GM19238 (cell line): ENCODE measurements around the gene TMEM14C.
"Not testable (repeated sequence)": the region's sequence is repeated elsewhere in the genome, so short reads cannot be mapped to it uniquely, and the experiment has no call there.

Source experiments
- DNase-seq: peaks from one replicate; pipeline ENCODE4 v3.0.0; 2011; ENCODE audit warnings: low spot score; ENCODE audit not compliant: insufficient read length

TMEM14C gene

DNA sequence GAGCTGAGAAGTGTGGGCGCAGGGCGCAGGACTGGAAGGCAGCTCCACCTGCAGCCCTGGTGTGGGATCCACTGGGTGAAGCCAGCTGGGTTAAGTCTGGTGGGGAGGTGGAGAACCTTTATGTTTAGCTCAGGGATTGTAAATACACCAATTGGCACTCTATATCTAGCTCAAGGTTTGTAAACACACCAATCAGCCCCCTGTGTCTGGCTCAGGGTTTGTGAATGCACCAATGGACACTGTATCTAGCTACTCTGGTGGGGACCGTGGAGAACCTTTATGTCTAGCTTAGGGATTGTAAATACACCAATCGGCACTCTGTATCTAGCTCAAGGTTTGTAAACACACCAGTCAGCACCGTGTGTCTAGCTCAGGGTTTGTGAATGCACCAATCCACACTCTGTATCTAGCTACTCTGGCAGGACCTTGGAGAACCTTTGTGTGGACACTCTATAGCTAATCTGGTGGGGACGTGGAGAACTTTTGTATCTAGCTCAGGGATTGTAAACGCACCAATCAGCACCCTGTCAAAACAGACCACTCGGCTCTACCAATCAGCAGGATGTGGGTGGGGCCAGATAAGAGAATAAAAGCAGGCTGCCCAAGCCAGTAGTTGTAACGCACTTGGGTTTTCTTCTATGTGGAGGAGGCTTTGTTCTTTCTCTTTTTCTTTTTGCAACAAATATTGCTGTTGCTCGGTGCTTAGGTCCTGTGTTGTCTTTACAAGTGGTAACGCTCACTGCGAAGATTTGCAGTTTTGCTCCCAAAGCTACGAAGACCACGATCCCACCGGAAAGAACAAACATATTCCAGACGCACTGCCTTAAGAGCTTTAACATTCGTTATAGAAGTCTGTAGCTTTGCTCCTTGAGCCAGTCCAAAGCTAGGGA, 1.7 kb upstream of the TMEM14C start:
- not testable (repeated sequence) for DNase-seq

DNA sequence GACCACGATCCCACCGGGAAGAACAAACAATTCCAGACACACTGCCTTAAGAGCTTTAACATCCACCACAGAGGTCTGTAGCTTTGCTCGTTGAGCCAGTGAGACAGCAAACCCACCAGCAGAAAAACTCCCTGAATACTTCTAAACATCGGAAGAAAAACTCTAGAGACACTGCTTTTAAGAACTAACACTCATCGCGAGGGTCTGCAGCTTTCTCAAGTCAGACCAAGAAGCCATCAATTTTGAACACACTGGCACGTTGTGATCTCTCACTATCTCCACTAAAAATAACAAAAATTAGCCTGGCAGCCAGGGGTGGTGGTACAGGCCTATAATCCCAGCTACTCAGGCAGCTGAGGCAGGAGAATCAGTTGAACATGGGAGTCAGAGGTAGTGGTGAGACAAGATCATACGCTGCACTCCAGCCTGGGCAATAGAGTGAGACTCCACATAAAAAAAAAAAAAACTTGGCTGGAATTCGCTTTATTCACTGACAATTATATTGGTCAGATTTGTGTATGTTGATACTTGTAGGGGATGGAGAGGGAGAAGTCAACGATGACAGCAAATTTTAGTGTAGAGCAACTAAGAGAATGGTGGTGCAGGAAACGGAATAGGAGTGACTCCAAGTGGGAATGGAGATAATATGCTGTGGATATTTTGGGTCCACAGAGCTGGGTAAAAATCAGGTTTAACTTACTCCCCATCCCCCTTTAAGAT, 860 bp upstream of the TMEM14C start:
- no peak for DNase-seq

DNA sequence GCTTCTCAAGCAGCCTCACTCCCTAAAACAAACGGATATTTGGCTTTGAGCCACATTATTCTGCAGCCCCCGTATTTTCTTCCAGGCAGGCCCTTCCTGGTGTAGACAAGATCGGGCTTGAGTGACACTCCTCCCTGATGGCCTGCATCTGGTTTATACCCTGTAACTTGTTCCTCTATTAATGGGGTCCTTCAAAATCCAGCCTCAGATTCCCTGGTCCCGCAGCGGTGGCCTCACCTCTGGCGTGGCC, 375 bp upstream of the TMEM14C start:
- DNase-seq = no peak

DNA sequence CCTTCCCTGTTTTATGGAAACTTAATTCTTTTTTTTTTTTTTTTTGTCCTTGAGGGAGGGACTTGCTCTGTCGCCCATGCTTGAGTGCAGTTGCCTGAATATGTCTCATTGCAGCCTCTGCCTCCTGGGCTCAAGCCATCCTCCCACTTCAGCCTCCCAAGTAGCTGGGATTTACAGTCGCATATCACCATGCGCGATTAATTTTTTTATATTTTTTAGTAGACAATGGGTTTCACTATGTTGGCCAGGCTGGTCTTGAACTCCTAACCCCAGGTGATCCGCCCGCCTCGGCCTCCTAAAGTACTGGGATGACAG, 654 bp downstream of the TMEM14C start:
- DNase-seq = no peak

DNA sequence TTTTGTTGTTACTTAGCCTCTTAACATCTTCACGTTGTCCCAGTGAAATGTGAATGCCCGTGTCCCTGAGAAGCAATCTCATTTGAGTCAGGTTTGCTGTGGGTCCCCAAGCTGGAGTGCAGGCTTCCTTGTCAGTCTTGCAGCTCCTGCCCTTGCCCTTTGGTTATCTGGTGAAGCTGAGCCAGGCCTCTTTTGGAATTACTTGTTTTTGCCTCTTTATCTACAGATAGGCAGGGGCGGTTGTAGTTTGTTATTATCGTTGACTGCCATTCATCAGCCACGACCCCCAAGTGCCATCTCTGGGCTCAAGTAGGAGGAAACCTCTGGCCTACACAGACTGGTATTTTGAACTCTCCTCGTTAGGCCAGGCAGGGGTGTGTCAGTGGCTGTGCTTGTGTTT, 2.2 kb downstream of the TMEM14C start:
- DNase-seq = no peak

DNA sequence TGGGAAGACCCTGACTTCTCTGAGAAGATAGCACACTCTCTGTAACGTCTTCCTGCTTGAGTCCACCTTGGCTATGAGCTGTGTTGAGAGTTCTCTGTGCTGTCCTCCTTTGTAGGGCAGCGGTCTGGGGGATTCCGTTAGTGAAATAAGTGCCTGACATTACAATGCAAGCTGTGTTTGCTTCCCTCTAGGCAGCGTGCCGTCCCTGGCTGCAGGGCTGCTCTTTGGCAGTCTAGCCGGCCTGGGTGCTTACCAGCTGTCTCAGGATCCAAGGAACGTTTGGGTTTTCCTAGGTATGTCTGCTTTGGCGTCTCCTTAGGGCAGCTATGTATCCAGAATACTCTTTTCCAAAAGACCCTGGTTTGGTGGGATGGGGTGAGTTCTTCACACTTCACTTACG, 2.8 kb downstream of the TMEM14C start:
- no peak for DNase-seq

DNA sequence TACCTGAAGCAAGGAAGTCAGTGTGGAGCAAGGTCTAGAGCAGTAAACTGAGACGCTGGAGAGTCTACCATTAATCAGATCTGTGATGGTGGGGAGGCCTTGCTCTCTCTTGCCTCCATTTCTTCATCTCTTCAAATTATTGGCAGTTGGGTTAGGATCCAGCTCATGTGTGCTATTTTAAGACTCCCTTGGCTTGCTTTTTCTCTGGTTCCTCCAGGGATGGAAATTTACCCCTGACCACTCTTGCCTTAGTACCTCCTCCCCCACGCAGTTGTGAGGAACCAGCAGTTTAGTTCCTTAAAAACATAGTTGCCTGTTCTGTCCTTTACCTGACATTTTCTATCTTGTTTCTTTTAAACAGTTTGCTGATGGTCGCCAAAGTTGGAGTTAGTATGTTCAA, 7.4 kb downstream of the TMEM14C start:
- DNase-seq = no peak

DNA sequence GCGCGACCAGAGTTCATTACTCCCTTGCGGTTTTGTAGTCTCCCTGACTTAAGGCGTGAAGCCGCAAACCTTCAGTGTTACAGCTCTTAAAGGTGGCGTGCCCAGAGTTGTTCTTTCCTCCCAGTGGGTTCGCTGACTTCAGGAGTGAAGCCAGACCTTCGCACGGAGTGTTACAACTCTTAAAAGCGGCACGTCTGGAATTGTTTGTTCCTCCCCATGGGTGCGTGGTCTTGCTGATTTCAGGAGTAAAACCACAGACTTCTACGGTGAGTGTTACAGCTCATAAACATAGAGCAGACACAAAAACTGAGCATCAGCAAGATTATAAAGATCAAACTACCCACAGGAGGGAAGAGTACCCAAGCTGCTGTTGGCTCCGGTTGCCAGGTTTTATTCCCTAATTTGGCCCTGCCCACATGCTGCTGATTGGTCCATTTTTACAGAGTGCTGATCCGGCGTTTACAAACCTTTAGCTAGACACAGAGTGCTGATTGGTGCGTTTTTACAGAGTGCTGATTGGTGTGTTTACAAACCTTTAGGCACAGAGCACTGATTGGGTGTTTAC, 10.4 kb downstream of the TMEM14C start:
- DNase-seq = no peak

DNA sequence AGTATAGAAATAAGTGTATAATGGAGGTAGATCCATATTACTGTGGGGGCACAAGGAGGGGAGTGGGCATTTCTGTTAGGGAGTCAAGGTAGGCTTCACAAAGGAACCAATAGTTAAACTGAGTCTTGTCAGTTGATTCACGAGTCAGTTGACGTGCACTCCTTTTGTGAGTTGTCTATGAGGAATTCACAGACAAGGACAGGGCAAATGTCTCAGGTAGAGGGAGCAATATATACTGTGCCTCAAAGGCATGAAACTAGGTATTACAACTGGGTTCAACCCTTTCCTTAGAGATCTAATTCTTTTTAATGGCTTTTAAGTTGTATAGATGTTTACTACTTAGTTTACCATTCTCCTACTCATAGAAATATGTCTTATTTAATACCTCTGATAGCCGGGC, 11.0 kb downstream of the TMEM14C start:
- no peak for DNase-seq

DNA sequence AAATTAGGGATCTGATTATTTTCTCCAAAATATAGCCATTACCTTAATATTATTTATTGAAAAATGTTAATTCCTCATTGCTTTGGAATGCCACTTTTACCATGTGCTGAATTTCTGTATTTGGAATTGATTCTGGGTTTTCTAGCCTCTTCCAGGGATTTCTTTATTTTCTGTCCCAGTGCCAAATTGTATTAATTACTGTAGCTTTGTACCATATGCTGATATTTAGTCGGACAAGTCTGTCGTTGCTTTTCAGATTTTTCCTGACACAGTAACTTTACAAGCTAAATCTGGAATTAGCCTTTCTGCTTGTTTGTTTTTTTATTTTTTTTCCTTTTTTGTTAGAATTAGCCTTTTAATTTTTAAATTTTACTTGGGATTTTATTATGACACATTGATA, 13.9 kb downstream of the TMEM14C start:
- DNase-seq = no peak

DNA sequence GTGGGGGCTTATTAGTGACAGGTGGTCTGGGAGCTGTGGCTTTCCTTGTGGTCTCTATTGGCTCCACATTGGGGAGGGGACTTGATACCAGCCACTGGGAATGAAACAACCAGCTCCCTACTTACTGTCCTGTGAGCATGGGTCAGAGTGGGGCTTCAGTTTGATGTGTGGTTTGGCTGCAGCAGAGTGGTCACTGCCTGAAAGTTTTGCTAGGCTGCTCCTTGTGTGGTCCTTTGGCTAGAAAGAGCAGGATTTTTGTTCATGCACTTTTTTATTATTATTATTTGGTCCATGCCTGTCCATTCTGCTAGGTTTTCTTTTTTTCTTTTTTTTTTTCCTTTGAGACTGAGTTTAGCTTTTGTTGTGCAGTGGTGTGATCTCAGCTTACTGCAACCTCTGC, 17.2 kb downstream of the TMEM14C start:
- no peak for DNase-seq

DNA sequence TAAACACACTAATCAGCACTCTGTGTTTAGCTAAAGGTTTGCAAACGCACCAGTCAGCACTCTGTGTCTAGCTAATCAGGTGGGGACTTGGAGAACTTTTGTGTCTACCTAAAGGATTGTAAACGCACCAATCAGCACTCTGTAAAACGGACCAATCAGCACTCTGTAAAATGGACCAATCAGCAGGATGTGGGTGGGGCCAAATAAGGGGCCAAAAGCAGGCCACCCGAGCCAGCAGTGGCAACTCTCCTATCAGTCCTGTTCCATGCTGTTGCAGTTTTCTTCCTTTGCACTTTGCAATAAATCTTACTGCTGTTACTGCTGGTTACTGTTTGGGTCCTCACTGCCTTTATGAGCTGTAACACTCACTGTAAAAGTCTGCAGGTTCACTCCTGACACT, 18.8 kb downstream of the TMEM14C start:
- DNase-seq = not testable (repeated sequence)

DNA sequence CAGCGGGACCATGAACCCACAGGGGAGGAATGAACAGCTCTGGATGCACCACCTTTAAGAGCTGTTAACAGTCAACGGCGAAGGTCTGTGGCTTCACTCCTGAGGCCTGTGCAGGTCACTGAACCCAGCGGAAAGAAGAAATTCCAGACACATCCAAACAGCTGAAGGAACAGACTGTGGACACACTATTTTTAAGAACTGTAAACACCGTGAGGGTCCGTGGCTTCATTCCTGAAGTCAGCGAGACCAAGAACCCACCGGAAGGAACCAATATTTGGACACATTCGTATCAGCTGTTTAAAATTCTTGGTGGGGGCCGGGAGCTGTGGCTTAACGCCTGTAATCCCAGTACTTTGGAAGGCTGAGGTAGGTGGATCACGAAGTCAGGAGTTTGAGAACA, 19.4 kb downstream of the TMEM14C start:
- no peak for DNase-seq

DNA sequence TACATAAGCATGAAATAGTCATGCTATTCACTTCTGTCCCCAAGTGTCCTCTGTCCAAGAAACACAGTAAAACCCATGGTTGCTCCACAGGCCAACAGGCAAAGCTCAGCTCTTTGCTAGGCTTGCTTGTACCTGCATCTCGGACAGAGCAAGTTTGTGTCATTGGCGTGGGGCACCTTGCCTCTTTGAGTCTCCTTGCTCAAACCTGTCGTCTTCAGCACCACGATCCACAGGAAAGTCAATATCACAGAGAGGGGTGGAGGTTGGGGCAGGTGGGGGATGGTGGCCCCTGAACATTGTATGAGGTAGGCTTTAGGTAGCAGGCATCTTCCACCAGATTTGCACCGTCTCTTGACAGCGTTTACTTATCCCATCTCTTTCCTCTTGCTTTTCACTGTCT, 20.6 kb downstream of the TMEM14C start:
- DNase-seq = no peak

DNA sequence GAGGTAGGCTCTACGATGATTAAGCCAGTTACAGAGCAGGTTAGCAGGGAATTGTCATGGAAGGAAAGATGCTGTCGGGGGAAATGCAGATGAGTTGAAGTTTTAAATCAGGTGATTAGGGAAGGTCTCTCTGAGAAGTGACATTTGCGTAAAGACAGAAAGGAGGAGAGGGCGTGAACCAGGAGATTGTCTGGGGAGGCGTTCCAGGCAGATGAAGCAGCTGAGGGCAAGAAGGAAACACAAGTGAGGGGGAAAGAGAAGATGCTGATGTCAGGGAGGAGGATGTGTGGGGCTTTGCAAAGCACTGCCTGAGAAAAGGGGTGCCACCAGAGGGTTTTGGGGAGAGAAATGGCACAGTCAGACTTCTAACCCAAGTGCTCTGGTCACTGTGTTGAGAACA, 22.2 kb downstream of the TMEM14C start:
- no peak for DNase-seq

DNA sequence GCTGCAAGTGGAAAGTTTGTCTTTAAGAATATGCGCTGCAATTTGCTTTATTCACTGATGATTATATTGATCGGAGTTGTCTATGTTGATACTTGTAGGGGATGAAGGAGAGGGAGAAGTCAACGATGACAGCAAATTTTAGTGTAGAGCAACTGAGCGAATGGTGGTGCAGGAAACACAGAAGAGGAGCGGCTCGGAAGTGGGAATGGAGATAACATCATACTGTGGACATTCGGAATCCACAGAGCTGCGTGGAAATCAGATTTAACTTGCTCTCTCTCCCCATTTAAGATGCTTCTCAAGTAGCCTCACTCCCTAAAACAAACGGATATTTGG, 24.0 kb downstream of the TMEM14C start:
- DNase-seq = no peak

DNA sequence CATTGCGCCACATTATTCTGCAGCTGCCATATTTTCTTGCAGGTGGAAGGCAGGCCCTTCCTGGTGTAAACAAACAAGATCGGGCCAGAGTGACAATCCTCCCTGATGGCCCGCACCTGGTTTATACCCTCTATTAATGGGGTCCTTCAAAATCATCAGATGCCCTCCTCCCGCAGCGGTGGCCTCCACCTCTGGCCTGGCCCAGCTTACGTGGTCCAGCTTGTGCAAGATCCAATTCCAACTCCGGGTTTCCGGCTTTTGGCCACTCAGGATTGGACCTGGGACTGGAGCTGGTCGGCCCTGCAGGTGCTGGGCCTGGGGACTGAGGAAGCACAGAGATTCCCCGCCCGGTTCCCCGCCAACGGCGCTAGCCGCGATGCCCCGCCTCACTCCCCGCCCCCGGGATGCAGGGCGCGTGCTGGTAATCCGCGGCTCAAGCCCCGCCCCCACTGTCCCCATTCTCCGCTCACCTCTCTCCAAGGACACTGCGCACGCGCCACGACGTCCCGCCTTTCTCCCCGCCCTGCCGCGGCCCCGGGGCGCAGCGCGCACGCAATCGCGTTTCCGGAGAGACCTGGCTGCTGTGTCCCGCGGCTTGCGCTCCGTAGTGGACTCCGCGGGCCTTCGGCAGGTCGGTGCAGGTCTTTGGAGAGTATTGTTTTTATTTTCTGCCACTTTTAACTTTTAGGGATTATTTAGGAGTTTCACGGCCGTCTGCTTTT, 24.5 kb downstream of the TMEM14C start, which contains the start of gene TMEM14B:
TSS of gene TMEM14B (plus strand) at position 555 of the 722 bp plus-strand sequence. CDS start 1,441 bp downstream, outside the sequence.
- peak; percentile 96 for DNase-seq

DNA sequence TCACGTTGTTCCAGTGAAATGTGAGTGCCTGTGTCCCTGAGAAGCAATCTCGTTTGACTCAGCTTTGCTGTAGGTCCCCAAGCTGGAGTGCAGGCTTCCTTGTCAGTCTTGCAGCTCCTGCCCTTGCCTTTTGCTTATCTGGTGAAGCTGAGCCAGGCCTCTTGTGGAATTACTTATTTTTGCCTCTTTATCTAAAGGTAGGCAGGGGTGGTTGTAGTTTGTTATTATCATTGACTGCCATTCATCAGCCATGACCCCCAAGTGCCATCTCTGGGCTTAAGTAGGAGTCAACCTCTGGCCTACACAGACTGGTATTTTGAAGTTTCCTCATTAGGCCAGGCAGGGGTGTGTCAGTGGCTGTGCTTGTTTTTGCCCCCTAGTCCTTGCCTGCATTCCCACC, 26.9 kb downstream of the TMEM14C start:
- DNase-seq = no peak

DNA sequence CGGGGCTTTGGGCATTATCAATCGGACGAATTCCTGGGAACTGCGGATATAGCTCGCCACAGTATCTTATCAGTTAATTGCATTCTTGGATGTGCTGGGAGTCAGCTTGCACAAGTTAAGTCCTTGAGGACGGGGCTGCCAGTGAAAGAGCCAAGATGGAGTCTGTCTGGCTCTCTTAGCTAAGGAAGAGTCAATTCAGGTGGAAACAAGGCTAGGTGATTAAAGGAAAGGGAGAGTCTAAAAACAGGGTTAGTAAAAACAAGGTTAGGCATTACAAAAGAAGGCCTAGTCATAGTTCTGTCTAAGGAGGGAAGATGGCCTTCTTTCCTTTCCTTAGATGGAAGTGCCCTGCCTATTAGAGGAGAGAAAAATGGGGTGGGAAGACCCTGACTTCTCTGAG, 27.7 kb downstream of the TMEM14C start:
- DNase-seq = not testable (repeated sequence)

DNA sequence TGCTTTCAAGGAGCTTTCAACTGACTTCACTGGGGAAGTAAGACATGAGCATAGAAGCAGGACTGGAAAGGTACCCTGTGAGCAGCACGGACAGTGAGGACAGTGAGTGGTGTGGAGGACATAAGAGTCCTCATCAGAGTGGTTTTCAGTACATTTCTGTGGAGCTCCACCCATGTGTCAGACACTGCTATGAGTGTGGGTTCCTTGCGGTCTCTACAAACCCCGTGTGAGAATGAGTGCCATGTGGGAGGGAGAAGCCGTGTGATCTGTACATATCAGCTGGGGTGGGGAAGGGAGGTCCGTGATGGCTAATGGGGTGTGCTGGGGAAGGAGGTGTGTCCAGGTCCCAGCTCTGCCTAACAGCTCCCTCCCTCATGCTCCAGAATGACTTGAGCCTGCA, 28.9 kb downstream of the TMEM14C start:
- not testable (repeated sequence) for DNase-seq

DNA sequence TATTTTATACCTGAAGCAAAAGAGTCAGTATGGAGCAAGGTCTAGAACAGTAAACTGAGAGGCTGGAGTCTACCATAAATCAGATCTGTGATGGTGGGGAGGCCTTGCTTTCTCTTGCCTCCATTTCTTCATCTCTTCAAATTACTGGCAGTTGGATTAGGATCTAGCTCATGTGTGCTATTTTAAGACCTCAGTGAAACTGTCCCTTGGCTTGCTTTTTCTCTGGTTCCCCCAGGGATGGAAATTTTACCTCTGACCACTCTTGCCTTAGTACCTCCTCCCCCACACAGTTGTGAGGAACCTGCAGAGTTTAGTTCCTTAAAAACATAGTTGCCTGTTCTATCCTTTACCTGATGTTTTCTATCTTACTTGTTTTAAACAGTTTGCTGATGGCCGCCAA, 33.2 kb downstream of the TMEM14C start:
- DNase-seq = no peak

DNA sequence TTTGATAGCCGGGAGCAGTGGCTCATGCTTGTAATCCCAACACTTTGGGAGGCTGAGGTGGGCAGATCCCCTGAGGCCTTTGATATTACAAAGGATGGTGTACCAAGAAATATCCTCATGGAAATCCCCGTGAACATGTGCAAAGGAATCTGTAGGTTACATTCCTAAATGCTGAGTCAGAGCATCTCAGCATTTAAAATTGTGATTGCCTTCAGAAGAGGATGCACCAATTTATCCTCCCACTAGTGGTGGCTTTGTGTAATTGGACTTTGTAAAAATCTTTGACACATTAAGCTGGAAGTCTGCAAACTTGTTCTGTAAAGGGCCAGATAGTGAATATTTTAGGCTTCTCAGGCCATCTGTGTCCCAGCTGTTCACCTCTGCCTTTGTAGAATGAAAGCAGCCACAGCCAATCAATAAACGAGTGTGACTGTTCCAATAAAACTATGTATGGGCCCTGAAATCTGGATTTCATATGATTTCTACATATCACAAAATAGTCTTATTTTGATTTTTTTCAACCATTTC, 36.5 kb downstream of the TMEM14C start:
- peak; percentile 9 for DNase-seq
